Spleen (tissue), 7 donors: Measurements from ENCODE around the gene PKHD1.

Experiments
- POLR2A ChIP-seq, 3 donors: fragments of 450-650 bp; IDR thresholded peaks; one replicate each; pipeline ENCODE4 v1.5.1; 2017; ENCODE audit warnings: antibody characterized with exemption in 3 of 3, mild to moderate bottlenecking in 1 of 3
- TF ChIP-seq, protein P1 (sequence below), 11 experiments: fragments of 200-600 bp in 7 of 11; fragments of 450-650 bp in 4 of 11; sonication (generic) in 4 of 11; IDR thresholded peaks in 8 of 11; conservative IDR thresholded peaks in 3 of 11; 1 replicate in 7 of 11; 2 replicates in 4 of 11; pipeline versions ENCODE4 v1.4.0 to v1.8.0; 2016 to 2021; ENCODE audit warnings: antibody characterized with exemption in 11 of 11, inconsistent platforms in 4 of 11, mild to moderate bottlenecking in 1 of 11
- donor health status: DM: no; HTN: no; CAD: no; lungs with moderate emphysema.
- donor health status: DM: no; HTN: no; CAD: no.
- donor health status: DM: no; HTN: no; CAD: no.

- TF ChIP-seq, protein P1, sequence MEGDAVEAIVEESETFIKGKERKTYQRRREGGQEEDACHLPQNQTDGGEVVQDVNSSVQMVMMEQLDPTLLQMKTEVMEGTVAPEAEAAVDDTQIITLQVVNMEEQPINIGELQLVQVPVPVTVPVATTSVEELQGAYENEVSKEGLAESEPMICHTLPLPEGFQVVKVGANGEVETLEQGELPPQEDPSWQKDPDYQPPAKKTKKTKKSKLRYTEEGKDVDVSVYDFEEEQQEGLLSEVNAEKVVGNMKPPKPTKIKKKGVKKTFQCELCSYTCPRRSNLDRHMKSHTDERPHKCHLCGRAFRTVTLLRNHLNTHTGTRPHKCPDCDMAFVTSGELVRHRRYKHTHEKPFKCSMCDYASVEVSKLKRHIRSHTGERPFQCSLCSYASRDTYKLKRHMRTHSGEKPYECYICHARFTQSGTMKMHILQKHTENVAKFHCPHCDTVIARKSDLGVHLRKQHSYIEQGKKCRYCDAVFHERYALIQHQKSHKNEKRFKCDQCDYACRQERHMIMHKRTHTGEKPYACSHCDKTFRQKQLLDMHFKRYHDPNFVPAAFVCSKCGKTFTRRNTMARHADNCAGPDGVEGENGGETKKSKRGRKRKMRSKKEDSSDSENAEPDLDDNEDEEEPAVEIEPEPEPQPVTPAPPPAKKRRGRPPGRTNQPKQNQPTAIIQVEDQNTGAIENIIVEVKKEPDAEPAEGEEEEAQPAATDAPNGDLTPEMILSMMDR (IDR thresholded peaks at IDR 0.05 in 8 of 11, conservative IDR thresholded peaks at IDR 0.05 in 3 of 11) = no peak
- TF ChIP-seq POLR2A (IDR thresholded peaks at IDR 0.05) = no peak
Measured at GRCh38 chr6:51844336-51844735, 243.1 kb downstream of the PKHD1 start.
